HepG2 (cell line): ENCODE results near the gene MIEF2. TPM values are rescaled to one million over a fixed set of nuclear protein-coding genes. Genes with fewer than 3 reads are reported as not detected.

Source experiments
- AGO2 ChIP-seq: fragments of 200-400 bp; formaldehyde crosslinking; optimal IDR thresholded peaks from 2 replicates; pipeline ENCODE3; 2017; ENCODE audit warnings: mild to moderate bottlenecking, low read depth, low read length, moderate library complexity
- ARHGAP35 ChIP-seq: sonication (generic); formaldehyde crosslinking; IDR thresholded peaks from 2 replicates; pipeline ENCODE4 v1.9.0; 2022; ENCODE audit warnings: mild to moderate bottlenecking, inconsistent platforms, moderate library complexity, missing genetic modification reagents, borderline replicate concordance
- CTCF ChIP-seq: sonication (generic); formaldehyde crosslinking; IDR thresholded peaks from 2 replicates; pipeline ENCODE4 v1.5.0; 2020; ENCODE audit warnings: mild to moderate bottlenecking, missing genetic modification reagents, moderate library complexity
- EP300 ChIP-seq, 3 experiments: sonication (generic) in 1 of 3; formaldehyde crosslinking in 1 of 3; IDR thresholded peaks; 2 replicates each; pipeline versions ENCODE4 v1.5.1 to v1.6.1; 2011 to 2020; ENCODE audit warnings: low read depth in 2 of 3, low read length in 2 of 3, borderline replicate concordance in 1 of 3, improper control_type of control experiment in 1 of 3, mild to moderate bottlenecking in 1 of 3, missing genetic modification reagents in 1 of 3, moderate library complexity in 1 of 3
- IRF9 ChIP-seq: sonication (generic); formaldehyde crosslinking; IDR thresholded peaks from 2 replicates; pipeline ENCODE4 v1.8.0; 2022; ENCODE audit warnings: missing genetic modification reagents, mild to moderate bottlenecking, borderline replicate concordance
- SYNCRIP ChIP-seq: fragments of 200-400 bp; formaldehyde crosslinking; IDR thresholded peaks from 2 replicates; pipeline ENCODE4 v1.6.1; 2018; ENCODE audit warnings: mild to moderate bottlenecking, low read depth, low read length; ENCODE audit not compliant: insufficient read depth
- TCF12 ChIP-seq, 2 experiments: fragments of 450-650 bp in 1 of 2; sonication (generic) in 1 of 2; formaldehyde crosslinking in 1 of 2; IDR thresholded peaks; 2 replicates each; pipeline versions ENCODE4 v1.6.1 to v1.8.0; 2017 to 2022; ENCODE audit warnings: antibody characterized with exemption in 1 of 2, mild to moderate bottlenecking in 1 of 2, missing genetic modification reagents in 1 of 2, moderate library complexity in 1 of 2
- THRA ChIP-seq: sonication (generic); formaldehyde crosslinking; IDR thresholded peaks from 2 replicates; pipeline ENCODE4 v1.4.0; 2020; ENCODE audit warnings: missing genetic modification reagents, borderline replicate concordance
- TSC22D2 ChIP-seq: sonication (generic); formaldehyde crosslinking; IDR thresholded peaks from 2 replicates; pipeline ENCODE4 v1.5.1; 2020; ENCODE audit warnings: missing genetic modification reagents, mild to moderate bottlenecking, borderline replicate concordance
- U2AF2 ChIP-seq: fragments of 200-400 bp; formaldehyde crosslinking; IDR thresholded peaks from 2 replicates; pipeline ENCODE4 v1.6.1; 2017; ENCODE audit warnings: low read depth, mild to moderate bottlenecking, low read length
- YEATS2 ChIP-seq: sonication (generic); formaldehyde crosslinking; IDR thresholded peaks from 2 replicates; pipeline ENCODE4 v1.4.0; 2020; ENCODE audit warnings: missing genetic modification reagents, borderline replicate concordance
- ZBTB39 ChIP-seq: sonication (generic); formaldehyde crosslinking; IDR thresholded peaks from 2 replicates; pipeline ENCODE4 v1.5.0; 2020; ENCODE audit warnings: missing genetic modification reagents
- ZFP91 ChIP-seq: sonication (generic); formaldehyde crosslinking; IDR thresholded peaks from 2 replicates; pipeline ENCODE4 v1.9.0; 2022; ENCODE audit warnings: missing genetic modification reagents, mild to moderate bottlenecking, borderline replicate concordance
- ZNF317 ChIP-seq: sonication (generic); formaldehyde crosslinking; IDR thresholded peaks from 2 replicates; pipeline ENCODE4 v1.5.0; 2020; ENCODE audit warnings: mild to moderate bottlenecking, missing genetic modification reagents
- ZNF547 ChIP-seq: sonication (generic); formaldehyde crosslinking; IDR thresholded peaks from 2 replicates; pipeline ENCODE4 v1.5.1; 2020; ENCODE audit warnings: mild to moderate bottlenecking, missing genetic modification reagents
- ZNF567 ChIP-seq: sonication (generic); formaldehyde crosslinking; IDR thresholded peaks from 2 replicates; pipeline ENCODE4 v1.8.1; 2023; ENCODE audit warnings: mild to moderate bottlenecking, missing genetic modification reagents, borderline replicate concordance
- ZNF776 ChIP-seq: sonication (generic); formaldehyde crosslinking; IDR thresholded peaks from 2 replicates; pipeline ENCODE4 v1.4.0; 2020; ENCODE audit warnings: mild to moderate bottlenecking, missing genetic modification reagents
- ZSCAN20 ChIP-seq: sonication (generic); formaldehyde crosslinking; IDR thresholded peaks from 2 replicates; pipeline ENCODE4 v1.4.0; 2020; ENCODE audit warnings: missing genetic modification reagents, mild to moderate bottlenecking, borderline replicate concordance
- polyA plus RNA-seq, 8 experiments: library from polyadenylated mRNA; depleted of rRNA in 3 of 8; stranded (reverse) in 7 of 8; unstranded in 1 of 8; fragments of >200 nt; fragmentation: Illumina TruSeq in 4 of 8; extraction: Trizol in 4 of 8; gene quantifications; 2 replicates each; pipeline versions ENCODE4 v1.2.1 to v1.2.3, GENCODE V29; 2011 to 2016; ENCODE audit warnings: low read depth in 4 of 8, missing spikeins in 1 of 8, mixed read lengths in 1 of 8; ENCODE audit not compliant: insufficient read depth in 1 of 8
- total RNA-seq, 5 experiments: library from RNA; depleted of rRNA; stranded (reverse); fragments of >200 nt; fragmentation: Illumina TruSeq; extraction: Trizol; gene quantifications; 2 replicates each; pipeline ENCODE4 v1.2.3, GENCODE V29; 2016; ENCODE audit warnings: low read depth in 1 of 5

Gene MIEF2
- total and polyA plus RNA-seq, 2 of the 13 experiments (the other 11 are each of a cell fraction or from before 2014, with no cell fraction given) = 6.0 to 8.0 TPM

- TF ChIP-seq ZNF776 (CRISPR knock-in tag) = no peak
- TF ChIP-seq ZSCAN20 (CRISPR knock-in tag) = 0 out of 2 replicates have a peak, but pooled peaks have one; percentile 47
- peak; percentile 59 for TF ChIP-seq YEATS2
- TF ChIP-seq THRA = no peak; the same call in 1 of the 2 replicates
- no peak; the same call in 1 of the 2 replicates for TF ChIP-seq TSC22D2
- TF ChIP-seq IRF9 = peak; percentile 42; the same call in 1 of the 2 replicates
- no peak for TF ChIP-seq ZNF567 (CRISPR knock-in tag)
- TF ChIP-seq ZFP91 = peak; percentile 100
- TF ChIP-seq SYNCRIP = no peak
- TF ChIP-seq ZNF547 (CRISPR knock-in tag) = peak; percentile 20; the same call in 1 of the 2 replicates
- peak; percentile 29; the same call in 1 of the 2 replicates for TF ChIP-seq ZNF317 (CRISPR knock-in tag)
- TF ChIP-seq U2AF2 = no peak
- TF ChIP-seq ZBTB39 (CRISPR knock-in tag) = peak; percentile 89; the same call in 1 of the 2 replicates
- no peak for TF ChIP-seq EP300 (IDR thresholded peaks at IDR 0.05; ENCODE audit: low read depth in 2 of 2, low read length in 2 of 2)
- no peak for TF ChIP-seq EP300 (CRISPR knock-in tag; IDR thresholded peaks at IDR 0.05; ENCODE audit: borderline replicate concordance)
- TF ChIP-seq ARHGAP35 (CRISPR knock-in tag) = no peak
- TF ChIP-seq TCF12 (IDR thresholded peaks at IDR 0.05) = no peak
- peak; percentile 51; the same call in 1 of the 2 replicates for TF ChIP-seq TCF12 (CRISPR knock-in tag; IDR thresholded peaks at IDR 0.05)
- TF ChIP-seq CTCF = no peak
- no peak for TF ChIP-seq AGO2
Observed at GRCh38 chr17:18260332-18261145, at the start of gene MIEF2 (continued).
